Jurkat, Clone E6-1 (cell line): ENCODE data around the gene BRSK2.
"Not testable (repeated sequence)": the region's sequence is repeated elsewhere in the genome, so short reads cannot be mapped to it uniquely, and the experiment has no call there.

Experiments
- DNase-seq: peaks from one replicate; pipeline ENCODE4 v3.0.0-alpha.2; 2011; ENCODE audit warnings: low read depth, low spot score
- H3K4me3 ChIP-seq: 2 replicates; pipeline ENCODE4 v1.5.1; 2011; ENCODE audit warnings: mild to moderate bottlenecking, low read length, control low read depth, moderate library complexity

Gene BRSK2

DNA sequence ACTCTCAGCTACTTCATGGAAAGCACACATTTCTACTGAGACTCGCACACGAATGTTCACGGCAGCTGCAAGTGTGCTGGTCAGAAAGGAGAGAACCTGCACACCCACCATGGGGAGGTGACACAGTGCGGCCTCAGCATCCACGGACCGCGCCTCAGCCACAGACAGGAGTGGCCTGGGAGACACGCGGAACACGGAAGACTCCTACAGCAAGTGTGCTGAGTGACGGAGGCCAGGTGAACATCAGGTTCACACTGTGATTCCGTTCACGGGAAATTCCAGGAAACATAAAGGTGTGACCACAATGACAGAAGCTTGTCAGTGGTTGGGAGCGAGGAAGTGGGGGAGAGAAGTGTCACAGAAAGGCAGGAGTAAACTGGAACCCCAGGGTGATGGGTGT, 110.2 kb downstream of the BRSK2 start:
- no peak for DNase-seq

GRCh38 chr11:1500466-1501420, 111.0 kb downstream of the BRSK2 start:
- no peak for DNase-seq
- no peak overlapping the region for H3K4me3 ChIP-seq

More for the DNA sequence above, 110.2 kb downstream of the BRSK2 start:
- no peak overlapping the region for H3K4me3 ChIP-seq

- H3K4me3 ChIP-seq = no peak overlapping the region
- DNase-seq = no peak
These were observed 111.9 kb downstream of the BRSK2 start for GRCh38 chr11:1501421-1502167.

DNA sequence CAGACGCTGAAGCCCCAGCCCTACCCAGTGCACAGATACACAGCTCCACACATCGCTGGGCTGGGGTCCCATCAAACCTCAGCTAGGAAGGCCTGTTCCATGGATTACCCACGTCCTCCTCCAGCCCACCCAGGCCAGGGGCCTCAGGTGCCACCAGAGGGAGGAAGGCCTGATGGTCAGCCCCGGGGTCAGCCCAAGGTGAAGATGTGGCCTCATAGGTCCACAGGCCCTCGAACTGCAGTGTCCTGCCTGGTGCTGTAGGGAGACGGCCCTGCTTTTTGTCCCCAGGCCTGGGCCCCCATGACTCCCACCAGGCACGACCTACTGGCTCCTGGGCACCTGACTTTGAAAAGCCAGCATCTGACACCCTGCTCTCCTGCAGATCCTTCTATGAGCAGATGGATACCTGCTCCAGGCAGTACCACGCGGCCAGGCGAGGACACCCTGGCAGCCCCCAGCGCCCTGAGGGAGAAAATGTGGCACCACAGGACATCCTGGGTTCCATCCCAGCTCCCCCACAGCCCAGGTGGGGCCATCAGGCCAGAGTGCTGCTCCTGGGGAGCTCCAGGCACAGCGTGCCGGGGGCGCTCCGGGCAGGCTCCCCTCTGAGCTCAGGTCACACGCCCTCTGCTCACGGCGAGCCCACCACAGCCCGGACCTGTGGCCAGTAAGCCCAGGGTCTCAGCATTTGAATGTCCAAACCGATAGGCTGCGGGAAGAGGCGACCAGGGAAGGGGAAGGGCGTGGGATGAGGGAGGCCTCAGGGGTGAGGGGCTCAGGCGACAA, 112.6 kb downstream of the BRSK2 start:
- H3K4me3 ChIP-seq = no peak overlapping the region
- DNase-seq = no peak

- H3K4me3 ChIP-seq = no peak overlapping the region
- no peak for DNase-seq
These were observed 113.4 kb downstream of the BRSK2 start for GRCh38 chr11:1502954-1503707.

DNA sequence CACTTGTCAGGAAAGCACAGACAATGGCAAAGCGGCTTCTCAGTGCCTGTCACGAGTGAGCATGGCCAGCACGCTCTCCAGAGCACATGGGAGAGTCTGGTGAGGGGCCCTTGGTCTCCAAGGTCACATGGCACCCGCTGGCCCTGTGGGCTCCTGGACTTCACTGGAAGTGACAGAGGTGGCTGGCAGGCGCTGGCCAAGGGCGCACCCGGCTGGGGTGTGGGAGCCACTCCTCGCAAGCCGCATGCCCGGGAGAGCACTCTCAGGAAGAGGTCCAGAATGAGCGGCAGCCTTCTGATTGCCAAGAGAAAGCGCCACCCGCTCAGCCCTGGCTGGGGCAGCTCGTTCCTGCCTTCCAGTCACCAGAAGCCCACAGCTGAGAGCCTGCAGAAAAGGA, 114.0 kb downstream of the BRSK2 start:
- H3K4me3 ChIP-seq = no peak overlapping the region
- no peak for DNase-seq

- DNase-seq = no peak
- H3K4me3 ChIP-seq = no peak overlapping the region
These were observed 114.4 kb downstream of the BRSK2 start for GRCh38 chr11:1504138-1504537.

DNA sequence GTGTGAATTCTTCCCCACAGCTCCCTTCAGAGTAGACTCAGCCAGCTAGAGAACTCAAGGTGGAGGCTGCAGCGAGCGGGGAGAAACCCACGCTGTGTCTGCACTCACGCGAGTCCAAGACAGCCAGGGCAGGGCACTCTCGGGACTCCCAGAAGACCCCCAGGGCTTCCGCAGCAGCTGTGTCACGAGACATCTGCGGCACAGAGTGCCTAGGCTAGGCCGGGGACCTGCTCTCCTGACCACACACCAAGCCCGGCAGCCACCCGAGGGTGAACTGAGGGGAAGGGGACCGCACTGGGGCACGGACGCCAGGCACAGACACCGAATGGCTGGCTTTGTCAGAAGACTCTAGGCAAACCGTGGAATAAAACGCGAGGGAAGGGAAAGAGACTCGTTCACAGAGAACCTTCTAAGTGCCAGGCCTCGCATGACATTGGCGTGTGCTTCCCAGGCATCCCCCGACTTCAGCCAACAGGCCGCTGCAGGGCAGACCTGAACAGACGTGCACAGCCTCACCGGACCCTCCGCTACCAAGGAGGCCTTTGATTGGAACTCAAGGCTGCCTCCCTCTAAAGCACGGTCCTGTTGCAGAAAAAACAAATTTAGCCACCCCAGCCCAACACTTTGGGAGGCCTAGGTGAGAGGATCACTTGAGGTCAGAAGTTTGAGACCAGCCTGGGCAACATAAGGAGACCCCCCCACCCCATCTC, 115.0 kb downstream of the BRSK2 start:
- DNase-seq = no peak
- H3K4me3 ChIP-seq = no peak overlapping the region

GRCh38 chr11:1505480-1505879, 115.7 kb downstream of the BRSK2 start:
- DNase-seq = no peak
- no peak overlapping the region for H3K4me3 ChIP-seq

DNA sequence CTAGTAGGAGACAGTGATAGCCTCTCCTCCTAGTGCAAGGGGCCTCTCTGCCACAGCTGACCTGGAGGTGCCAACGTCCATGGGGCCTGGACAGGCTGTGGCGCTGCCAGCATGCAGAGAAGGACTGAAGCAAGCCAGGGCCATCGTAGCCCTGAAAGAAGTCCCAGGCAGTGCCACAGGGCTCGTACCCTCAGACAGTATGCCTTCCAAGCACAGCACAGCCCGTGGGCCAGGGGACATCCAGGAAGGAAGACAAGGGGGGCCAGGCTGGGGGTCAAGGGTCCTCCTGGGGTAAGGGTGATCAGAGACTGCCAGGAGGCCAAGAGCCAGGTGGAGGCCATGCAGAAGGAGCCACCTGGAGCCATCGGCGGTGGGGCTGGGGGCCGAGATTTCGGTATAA, 117.2 kb downstream of the BRSK2 start:
- no peak for DNase-seq
- H3K4me3 ChIP-seq = no peak overlapping the region

DNA sequence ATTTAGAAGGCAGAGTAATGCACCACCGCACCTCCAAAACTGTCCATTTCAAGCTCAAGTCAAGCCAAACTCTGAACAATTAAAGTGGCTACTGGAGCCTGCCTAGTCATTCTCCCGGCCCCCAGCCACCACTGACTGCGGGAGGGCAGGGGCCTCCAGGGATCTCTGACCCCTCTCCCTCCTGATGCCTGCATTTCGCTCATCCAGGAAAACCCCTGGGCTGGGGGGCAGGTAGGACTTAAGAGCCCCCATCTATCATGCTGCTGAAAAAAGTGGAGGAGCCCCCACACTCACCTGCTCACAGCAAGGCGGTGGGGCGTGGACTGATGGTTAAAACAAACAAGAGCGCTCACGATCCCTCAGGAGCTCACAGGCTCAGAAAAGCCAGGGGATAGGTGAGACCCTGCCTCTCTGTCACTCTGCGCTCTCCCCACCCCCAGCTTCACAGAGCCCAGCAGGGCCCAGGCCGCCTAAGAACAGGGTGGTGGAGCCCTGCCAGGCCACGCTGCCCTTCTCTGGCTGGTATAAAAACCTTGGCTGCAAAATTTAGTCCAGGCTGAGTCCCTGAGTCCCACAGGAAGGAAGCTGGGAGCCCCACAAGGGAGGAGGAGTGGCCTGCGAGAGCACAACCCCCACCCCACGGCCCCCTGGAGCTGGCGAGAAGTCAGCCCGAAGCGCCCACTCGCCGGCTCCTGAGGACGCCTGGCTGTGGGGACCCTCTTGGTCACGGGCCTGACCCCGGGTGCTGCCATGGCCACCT, 117.8 kb downstream of the BRSK2 start:
- no peak overlapping the region for H3K4me3 ChIP-seq
- DNase-seq = no peak

DNA sequence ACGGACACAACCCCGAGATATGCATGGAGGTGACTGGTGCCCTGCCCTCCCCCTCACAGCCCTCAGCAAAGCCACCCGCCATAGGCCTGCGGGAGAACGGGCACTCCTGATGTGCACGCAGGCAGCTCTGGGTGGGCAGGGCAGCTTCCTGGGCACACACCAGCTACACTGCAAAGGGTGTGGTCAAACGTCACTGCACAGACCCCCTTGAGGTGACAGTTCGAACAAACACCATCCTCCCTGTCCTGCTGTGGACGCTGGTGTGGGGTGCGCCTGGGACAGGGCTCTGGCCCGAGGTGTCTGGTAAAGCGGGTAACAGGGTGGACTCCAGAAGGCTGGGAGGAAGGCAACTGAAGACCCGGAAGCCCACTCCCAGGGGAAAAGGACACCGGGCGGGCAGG, 118.8 kb downstream of the BRSK2 start:
- H3K4me3 ChIP-seq = no peak overlapping the region
- no peak for DNase-seq

DNA sequence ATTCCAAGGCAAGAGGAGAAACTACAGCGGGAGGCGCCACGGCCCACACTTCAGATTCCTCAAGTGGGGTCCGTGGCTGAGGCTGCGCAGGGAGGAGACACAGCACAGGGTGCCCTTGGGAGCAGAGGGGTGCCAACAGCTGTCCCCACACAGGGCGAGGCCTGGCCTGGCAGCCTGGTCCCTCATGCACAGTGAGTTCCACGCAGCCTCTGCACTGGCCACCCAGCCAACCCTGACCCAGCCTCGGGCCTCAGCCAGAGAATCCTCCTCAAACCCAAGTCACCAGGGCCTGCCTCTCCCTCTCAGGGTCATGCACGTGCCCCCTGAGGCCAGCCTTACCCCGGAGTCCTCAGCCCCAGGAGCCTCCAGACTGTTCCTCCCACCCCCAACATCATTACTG, 119.3 kb downstream of the BRSK2 start:
- H3K4me3 ChIP-seq = no peak overlapping the region
- DNase-seq = no peak

- no peak for DNase-seq
- H3K4me3 ChIP-seq = no peak overlapping the region
These were observed 120.0 kb downstream of the BRSK2 start for GRCh38 chr11:1509626-1510255.

- H3K4me3 ChIP-seq = not testable (repeated sequence)
These were observed 120.6 kb downstream of the BRSK2 start for GRCh38 chr11:1510351-1510750.

GRCh38 chr11:1510928-1511327, 121.2 kb downstream of the BRSK2 start:
- no peak overlapping the region for H3K4me3 ChIP-seq
- DNase-seq = no peak

More at GRCh38 chr11:1510351-1510750, 120.6 kb downstream of the BRSK2 start:
- DNase-seq = not testable (repeated sequence)

- no peak for DNase-seq
- H3K4me3 ChIP-seq = no peak overlapping the region
These were observed 122.3 kb downstream of the BRSK2 start for GRCh38 chr11:1511937-1512496.
